GM23338 (cell line): ENCODE data around the gene UBE2V1. TPM values are rescaled to one million over a fixed set of nuclear protein-coding genes. Genes with fewer than 3 reads are reported as not detected.
A peak's percentile ranks its signal among the peaks of the same experiment; 100 is the strongest.

Experiments
- ATAC-seq: fragments of 200-7000 bp; cut with Tn5 transposase; 3 replicates; pipeline ENCODE4 v1.9.1; 2020
- DNase-seq: peaks from one replicate; pipeline ENCODE4 v3.0.0-alpha.2; 2015; ENCODE audit warnings: low spot score
- H2AFZ ChIP-seq: fragments of 200-600 bp; sonication (generic); 2 replicates; pipeline ENCODE4 v1.8.0; 2016; ENCODE audit warnings: antibody characterized with exemption, mild to moderate bottlenecking, moderate library complexity
- H3F3A ChIP-seq: fragments of 200-600 bp; sonication (generic); replicated peaks from 2 replicates; pipeline ENCODE4 v1.8.0; 2017; ENCODE audit warnings: antibody characterized with exemption, mixed run types, low read depth
- H3K27ac ChIP-seq: fragments of 200-600 bp; sonication (generic); 2 replicates; pipeline ENCODE4 v1.6.1; 2016; ENCODE audit warnings: low read depth
- H3K27me3 ChIP-seq: fragments of 200-600 bp; sonication (generic); 2 replicates; pipeline ENCODE4 v1.8.0; 2016; ENCODE audit warnings: mild to moderate bottlenecking, mixed run types, moderate library complexity; ENCODE audit not compliant: insufficient read depth
- H3K36me3 ChIP-seq: fragments of 200-600 bp; sonication (generic); 2 replicates; pipeline ENCODE4 v1.8.0; 2016; ENCODE audit warnings: mild to moderate bottlenecking; ENCODE audit not compliant: insufficient read depth
- H3K4me1 ChIP-seq: fragments of 200-600 bp; sonication (generic); 2 replicates; pipeline ENCODE4 v1.8.0; 2016; ENCODE audit warnings: mild to moderate bottlenecking, moderate library complexity; ENCODE audit not compliant: insufficient read depth
- H3K4me2 ChIP-seq: fragments of 200-600 bp; sonication (generic); 2 replicates; pipeline ENCODE4 v1.7.1; 2017; ENCODE audit warnings: mixed run types
- H3K4me3 ChIP-seq: fragments of 200-600 bp; sonication (generic); 2 replicates; pipeline ENCODE4 v1.6.1; 2016; ENCODE audit warnings: mixed run types
- H3K79me2 ChIP-seq: fragments of 200-600 bp; sonication (generic); replicated peaks from 2 replicates; pipeline ENCODE4 v1.8.0; 2017; ENCODE audit warnings: mild to moderate bottlenecking; ENCODE audit not compliant: insufficient read depth
- H3K9me2 ChIP-seq: fragments of 200-600 bp; sonication (generic); 2 replicates; pipeline ENCODE4 v1.8.0; 2017; ENCODE audit not compliant: insufficient read depth
- H4K20me1 ChIP-seq: fragments of 200-600 bp; sonication (generic); replicated peaks from 2 replicates; pipeline ENCODE4 v1.8.0; 2017; ENCODE audit warnings: mild to moderate bottlenecking; ENCODE audit not compliant: insufficient read depth
- H3K27ac Mint-ChIP-seq: 2 replicates; pipeline ENCODE4 v1.8.0; 2020; ENCODE audit warnings: inconsistent platforms, mild to moderate bottlenecking, moderate library complexity, mixed read lengths
- H3K27me3 Mint-ChIP-seq: 3 replicates; pipeline ENCODE4 v1.8.0; 2022; ENCODE audit warnings: low read depth, mild to moderate bottlenecking, moderate library complexity, mixed read lengths, inconsistent platforms; ENCODE audit not compliant: insufficient read depth, poor library complexity
- H3K36me3 Mint-ChIP-seq: 3 replicates; pipeline ENCODE4 v1.8.0; 2021; ENCODE audit warnings: low read depth, mild to moderate bottlenecking, inconsistent platforms, moderate library complexity, mixed read lengths
- H3K4me1 Mint-ChIP-seq: 3 replicates; pipeline ENCODE4 v1.8.0; 2020; ENCODE audit warnings: mild to moderate bottlenecking, inconsistent platforms, mixed read lengths
- H3K4me3 Mint-ChIP-seq: 3 replicates; pipeline ENCODE4 v1.8.0; 2021; ENCODE audit warnings: moderate library complexity, mild to moderate bottlenecking, inconsistent platforms, mixed read lengths
- H3K9me3 Mint-ChIP-seq: 3 replicates; pipeline ENCODE4 v1.8.0; 2020; ENCODE audit warnings: moderate library complexity, mild to moderate bottlenecking, inconsistent platforms, mixed read lengths
- EZH2 ChIP-seq: fragments of 200-600 bp; sonication (generic); IDR thresholded peaks from one replicate; pipeline ENCODE4 v1.8.0; 2017; ENCODE audit warnings: antibody characterized with exemption, mild to moderate bottlenecking, low read depth; ENCODE audit not compliant: unreplicated experiment
- EZH2phosphoT487 ChIP-seq: fragments of 200-600 bp; sonication (generic); IDR thresholded peaks from one replicate; pipeline ENCODE4 v1.8.1; 2018; ENCODE audit warnings: antibody characterized with exemption; ENCODE audit not compliant: unreplicated experiment
- ZNF331 ChIP-seq: fragments of 250-450 bp; sonication (Bioruptor Pico); IDR thresholded peaks from 2 replicates; pipeline ENCODE4 v1.5.0; 2020; ENCODE audit warnings: low read depth, mild to moderate bottlenecking, moderate library complexity
- ZNF462 ChIP-seq: fragments of 250-450 bp; sonication (Bioruptor Pico); IDR thresholded peaks from 2 replicates; pipeline ENCODE4 v1.5.0; 2020; ENCODE audit warnings: mild to moderate bottlenecking, moderate library complexity
- polyA plus RNA-seq: library from polyadenylated mRNA; unstranded; fragments of >200 nt; fragmentation: Nextera tagmentation; extraction: Ambion mirVana; gene quantifications from 2 replicates; pipeline ENCODE4 v1.2.1, GENCODE V29; 2016
- total RNA-seq: library from RNA; depleted of rRNA; stranded (reverse); fragments of >200 nt; shearing (Covaris generic); gene quantifications from 2 replicates; pipeline ENCODE4 v1.2.3, GENCODE V29; 2014

Gene UBE2V1
- total and polyA plus RNA-seq, 2 experiments from 2014 or later = 105 to 302 TPM

GRCh38 chr20:50089787-50090177 is 23.2 kb downstream of the UBE2V1 start:
- DNase-seq = no peak
- Histone ChIP-seq H3K9me2 (no peaks in the 10 kb centered on the region), H3K27me3 (no peaks in the 10 kb centered on the region), H3F3A (peaks cover 10% of the 10 kb centered on the region; the same call in 1 of the 2 replicates), H3K79me2 (peaks cover 71% of the 10 kb centered on the region), H3K4me3 (no peak overlapping the region), H3K4me2 (no peak overlapping the region), H3K27ac (no peak overlapping the region), H2AFZ (no peak overlapping the region), H4K20me1 (peaks cover 48% of the 10 kb centered on the region), H3K4me1 (peaks cover 31% of the 10 kb centered on the region), H3K36me3 (peaks cover 3% of the 10 kb centered on the region)
- Mint-ChIP-seq H3K9me3 (no peaks in the 10 kb centered on the region), H3K36me3 (peaks cover 23% of the 10 kb centered on the region), H3K4me3 (no peak overlapping the region), H3K27ac (no peak overlapping the region), H3K27me3 (peaks cover 9% of the 10 kb centered on the region), H3K4me1 (peaks cover 22% of the 10 kb centered on the region)
- ATAC-seq = no peak
- TF ChIP-seq EZH2 = no peak

GRCh38 chr20:50089140-50089786 is 23.7 kb downstream of the UBE2V1 start:
- DNase-seq = no peak
- Mint-ChIP-seq H3K4me3 (no peak overlapping the region), H3K9me3 (no peaks in the 10 kb centered on the region), H3K27me3 (peaks cover 9% of the 10 kb centered on the region), H3K36me3 (peaks cover 19% of the 10 kb centered on the region), H3K27ac (peak overlapping the region; percentile 42; the same call in 1 of the 2 replicates), H3K4me1 (peaks cover 26% of the 10 kb centered on the region)
- Histone ChIP-seq H3K9me2 (no peaks in the 10 kb centered on the region), H3K4me3 (no peak overlapping the region), H2AFZ (no peak overlapping the region), H3K4me1 (peaks cover 31% of the 10 kb centered on the region), H3K36me3 (peaks cover 3% of the 10 kb centered on the region), H4K20me1 (peaks cover 53% of the 10 kb centered on the region), H3K4me2 (no peak overlapping the region), H3K27ac (no peak overlapping the region), H3F3A (peaks cover 10% of the 10 kb centered on the region; the same call in 1 of the 2 replicates), H3K79me2 (peaks cover 66% of the 10 kb centered on the region), H3K27me3 (no peaks in the 10 kb centered on the region)
- no peak for ATAC-seq
- no peak for TF ChIP-seq EZH2phosphoT487
- TF ChIP-seq ZNF462 (CRISPR knock-in tag) = no peak
- no peak for TF ChIP-seq ZNF331
